WI38 (cell line): ENCODE data around the gene FBLN7.

Source experiments
- H3K4me3 ChIP-seq: 2 replicates; pipeline ENCODE4 v1.5.1; 2011; ENCODE audit warnings: low read depth, mild to moderate bottlenecking, control low read depth, low read length
- TF ChIP-seq, protein P1 (sequence below): IDR thresholded peaks from 2 replicates; pipeline ENCODE4 v1.5.1; 2012; ENCODE audit warnings: low read depth, mild to moderate bottlenecking, control low read depth, low read length

Gene FBLN7

DNA sequence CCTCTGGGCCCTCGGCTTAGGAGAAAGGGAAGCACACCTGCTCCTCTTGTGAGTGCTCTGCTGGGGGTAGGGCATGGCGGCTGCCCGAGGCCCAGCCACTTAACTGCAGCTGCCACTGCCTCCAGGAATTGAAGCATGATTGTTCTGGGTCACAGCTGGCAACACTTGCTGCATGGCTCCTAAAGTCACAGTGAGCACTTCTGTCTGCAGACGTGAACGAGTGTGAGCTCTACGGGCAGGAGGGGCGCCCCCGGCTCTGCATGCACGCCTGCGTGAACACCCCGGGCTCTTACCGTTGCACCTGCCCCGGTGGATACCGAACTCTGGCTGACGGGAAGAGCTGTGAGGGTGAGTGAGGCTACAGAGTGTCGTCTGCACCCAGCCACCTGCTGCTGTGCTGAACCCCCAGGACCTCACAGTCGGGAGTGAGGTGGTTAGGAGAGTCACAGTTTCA, 44.4 kb downstream of the FBLN7 start:
- no peak overlapping the region for H3K4me3 ChIP-seq
- TF ChIP-seq, protein P1, sequence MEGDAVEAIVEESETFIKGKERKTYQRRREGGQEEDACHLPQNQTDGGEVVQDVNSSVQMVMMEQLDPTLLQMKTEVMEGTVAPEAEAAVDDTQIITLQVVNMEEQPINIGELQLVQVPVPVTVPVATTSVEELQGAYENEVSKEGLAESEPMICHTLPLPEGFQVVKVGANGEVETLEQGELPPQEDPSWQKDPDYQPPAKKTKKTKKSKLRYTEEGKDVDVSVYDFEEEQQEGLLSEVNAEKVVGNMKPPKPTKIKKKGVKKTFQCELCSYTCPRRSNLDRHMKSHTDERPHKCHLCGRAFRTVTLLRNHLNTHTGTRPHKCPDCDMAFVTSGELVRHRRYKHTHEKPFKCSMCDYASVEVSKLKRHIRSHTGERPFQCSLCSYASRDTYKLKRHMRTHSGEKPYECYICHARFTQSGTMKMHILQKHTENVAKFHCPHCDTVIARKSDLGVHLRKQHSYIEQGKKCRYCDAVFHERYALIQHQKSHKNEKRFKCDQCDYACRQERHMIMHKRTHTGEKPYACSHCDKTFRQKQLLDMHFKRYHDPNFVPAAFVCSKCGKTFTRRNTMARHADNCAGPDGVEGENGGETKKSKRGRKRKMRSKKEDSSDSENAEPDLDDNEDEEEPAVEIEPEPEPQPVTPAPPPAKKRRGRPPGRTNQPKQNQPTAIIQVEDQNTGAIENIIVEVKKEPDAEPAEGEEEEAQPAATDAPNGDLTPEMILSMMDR, result no peak

DNA sequence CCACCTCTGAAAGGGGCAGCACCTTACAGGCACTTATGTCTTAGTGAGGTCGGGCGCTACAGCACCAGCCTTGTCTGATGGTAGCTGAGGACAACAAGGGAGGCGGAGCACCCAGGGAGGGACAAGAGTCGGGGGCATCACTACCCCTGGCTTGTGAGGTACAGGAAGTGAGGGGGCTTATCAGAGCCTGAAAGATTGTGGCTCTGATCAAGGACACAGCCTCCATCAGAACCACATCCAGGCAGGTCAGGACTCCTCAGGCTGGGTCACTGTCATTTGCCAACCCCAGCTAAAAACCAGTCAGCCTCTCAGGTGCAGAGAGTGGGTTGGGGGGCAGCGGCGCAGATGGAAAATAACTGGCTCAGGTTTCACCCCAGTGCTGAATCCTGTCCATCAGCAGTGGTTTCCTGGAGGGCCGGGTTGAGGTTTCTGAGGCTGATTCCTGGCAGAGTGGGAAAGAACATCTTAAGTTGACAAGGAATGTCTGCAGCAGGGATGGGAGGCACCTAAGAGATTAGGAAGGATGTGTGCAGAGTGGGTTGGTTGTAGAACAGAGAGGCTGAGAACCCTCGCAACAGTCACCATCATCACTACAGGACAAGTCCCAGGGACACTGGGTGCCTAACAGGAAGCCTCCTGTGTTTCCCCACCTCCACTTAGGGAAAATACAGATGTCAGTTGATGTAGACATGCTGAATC, 45.3 kb downstream of the FBLN7 start:
- H3K4me3 ChIP-seq, result no peak overlapping the region
- TF ChIP-seq, protein P1, result no peak

DNA sequence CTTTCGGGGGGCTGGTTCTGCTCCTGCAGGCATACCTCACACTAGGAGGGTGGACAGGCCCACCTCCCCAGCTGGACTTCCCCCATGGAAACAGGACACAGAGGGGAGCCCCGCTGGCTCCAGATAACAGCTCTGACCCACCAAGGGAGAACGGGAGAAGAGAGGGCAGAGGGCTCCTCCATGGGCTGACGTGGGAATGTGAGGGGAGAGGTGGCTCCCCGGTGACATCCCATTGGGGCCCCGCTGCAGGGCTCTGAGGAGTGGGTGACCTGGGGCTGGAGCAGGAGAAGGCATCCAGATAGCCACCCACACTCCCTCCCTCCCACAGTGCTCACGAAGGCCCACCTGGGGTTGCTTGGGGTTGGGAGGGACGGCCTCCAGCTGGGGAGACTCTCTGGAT, 45.9 kb downstream of the FBLN7 start:
- TF ChIP-seq, protein P1, result no peak
- H3K4me3 ChIP-seq, result no peak overlapping the region

DNA sequence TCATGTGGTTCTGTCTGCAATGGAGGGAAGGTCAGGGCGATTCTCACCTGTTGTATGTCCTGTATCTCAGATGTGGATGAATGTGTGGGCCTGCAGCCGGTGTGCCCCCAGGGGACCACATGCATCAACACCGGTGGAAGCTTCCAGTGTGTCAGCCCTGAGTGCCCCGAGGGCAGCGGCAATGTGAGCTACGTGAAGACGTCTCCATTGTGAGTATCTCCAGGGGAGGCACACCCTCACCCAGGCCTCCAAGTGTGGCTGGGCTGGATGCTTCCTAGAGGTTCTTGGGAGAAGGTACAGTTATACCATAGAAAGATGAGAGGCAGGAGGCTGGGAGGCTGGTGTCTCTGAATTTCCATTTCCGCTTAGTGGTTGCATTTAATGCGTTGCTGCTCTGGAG, 46.9 kb downstream of the FBLN7 start:
- no peak overlapping the region for H3K4me3 ChIP-seq
- TF ChIP-seq, protein P1, result no peak

DNA sequence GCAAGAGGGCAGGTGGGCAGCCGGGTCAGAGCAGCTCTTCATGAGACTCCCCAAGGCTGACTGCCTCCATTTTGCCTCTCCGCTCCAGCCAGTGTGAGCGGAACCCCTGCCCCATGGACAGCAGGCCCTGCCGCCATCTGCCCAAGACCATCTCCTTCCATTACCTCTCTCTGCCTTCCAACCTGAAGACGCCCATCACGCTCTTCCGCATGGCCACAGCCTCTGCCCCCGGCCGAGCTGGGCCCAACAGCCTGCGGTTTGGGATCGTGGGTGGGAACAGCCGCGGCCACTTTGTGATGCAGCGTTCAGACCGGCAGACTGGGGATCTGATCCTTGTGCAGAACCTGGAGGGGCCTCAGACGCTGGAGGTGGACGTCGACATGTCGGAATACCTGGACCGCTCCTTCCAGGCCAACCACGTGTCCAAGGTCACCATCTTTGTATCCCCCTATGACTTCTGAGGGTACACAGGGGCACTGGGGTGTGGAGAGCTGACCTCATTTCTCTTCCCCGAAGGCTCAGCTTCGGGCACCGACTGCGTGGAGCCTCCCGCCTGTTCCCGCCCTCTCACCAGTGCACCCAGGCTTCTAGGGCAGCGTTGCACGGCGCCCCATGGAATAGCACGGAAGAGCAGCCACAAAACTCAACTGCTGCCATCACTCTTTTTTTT, 49.0 kb downstream of the FBLN7 start:
- H3K4me3 ChIP-seq, result no peak overlapping the region
- TF ChIP-seq, protein P1, result no peak

DNA sequence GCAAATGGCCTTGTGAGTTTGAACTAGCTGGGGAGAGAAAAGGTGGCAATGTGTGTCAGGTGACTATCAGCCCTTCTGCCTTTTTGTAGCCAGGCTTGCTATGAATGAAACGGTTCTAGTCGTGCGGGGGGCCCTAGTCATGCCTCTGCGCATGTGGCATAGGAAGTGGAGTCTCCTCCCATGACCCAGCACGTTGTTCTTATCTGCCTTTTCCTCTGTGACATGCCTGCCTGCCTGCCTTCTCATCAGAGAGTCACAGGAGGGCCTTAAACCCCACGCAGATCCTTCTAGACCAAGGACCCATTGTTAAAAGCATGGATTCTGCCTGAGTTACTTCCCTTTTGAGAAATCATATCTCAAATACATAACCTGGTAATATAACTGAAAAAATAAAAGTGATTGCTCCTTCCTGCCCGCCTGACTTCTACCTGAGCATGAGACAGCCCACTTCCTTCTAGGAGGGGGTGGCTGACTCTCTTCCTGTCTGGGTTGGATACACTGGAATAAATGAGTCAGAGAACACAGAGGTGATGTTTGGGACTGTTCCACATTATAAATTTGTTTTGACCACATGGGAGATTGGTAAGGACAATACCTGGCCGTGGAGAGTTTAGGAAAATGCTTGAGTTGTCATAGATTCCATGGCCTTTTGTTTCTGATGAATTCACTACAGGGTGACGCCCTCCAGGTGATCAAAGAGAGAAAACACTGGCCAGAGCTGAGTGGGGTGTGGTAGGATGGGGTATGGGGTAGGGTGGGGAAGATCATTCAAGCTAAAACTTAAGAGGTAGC, 49.8 kb downstream of the FBLN7 start:
- TF ChIP-seq, protein P1, result no peak
- H3K4me3 ChIP-seq, result no peak overlapping the region
